H1 (cell line): ENCODE results near the gene LHX8. TPM values are rescaled to one million over a fixed set of nuclear protein-coding genes. Genes with fewer than 3 reads are reported as not detected.

Source experiments
- ASH2L ChIP-seq: fragments of 200-600, 300-600 bp; sonication (generic); IDR thresholded peaks from one replicate; pipeline ENCODE4 v1.7.1; 2017; ENCODE audit warnings: low read length
- BACH1 ChIP-seq: IDR thresholded peaks from 2 replicates; pipeline ENCODE4 v1.6.1; 2012; ENCODE audit warnings: low read length, improper control_type of control experiment
- BCL11A ChIP-seq, 2 experiments: IDR thresholded peaks; one replicate each; pipeline ENCODE4 v1.6.1; 2011; ENCODE audit warnings: low read depth in 2 of 2, low read length in 2 of 2, mild to moderate bottlenecking in 2 of 2
- CBX8 ChIP-seq: fragments of 300-800, 300-1000 bp; sonication (generic); IDR thresholded peaks from 2 replicates; pipeline ENCODE4 v1.7.1; 2016; ENCODE audit warnings: low read depth, low read length, borderline replicate concordance
- CHD1 ChIP-seq: IDR thresholded peaks from 2 replicates; pipeline ENCODE4 v1.6.1; 2012; ENCODE audit warnings: low read depth, low read length, improper control_type of control experiment
- CHD2 ChIP-seq: IDR thresholded peaks from 2 replicates; pipeline ENCODE4 v1.6.1; 2012; ENCODE audit warnings: low read length, improper control_type of control experiment
- CREB1 ChIP-seq: IDR thresholded peaks from 2 replicates; pipeline ENCODE4 v1.6.1; 2012; ENCODE audit warnings: inconsistent platforms
- CTBP2 ChIP-seq: IDR thresholded peaks from 2 replicates; pipeline ENCODE4 v1.7.0; 2011; ENCODE audit warnings: borderline replicate concordance, mild to moderate bottlenecking, moderate library complexity, mixed read lengths, low read length; ENCODE audit not compliant: insufficient read depth, insufficient read length
- EGR1 ChIP-seq: IDR thresholded peaks from 2 replicates; pipeline ENCODE4 v1.6.1; 2011; ENCODE audit warnings: low read depth, low read length, borderline replicate concordance
- GTF2F1 ChIP-seq: IDR thresholded peaks from 2 replicates; pipeline ENCODE4 v1.6.1; 2012; ENCODE audit warnings: low read depth, low read length, improper control_type of control experiment, borderline replicate concordance
- JUND ChIP-seq: IDR thresholded peaks from 2 replicates; pipeline ENCODE4 v1.6.1; 2011; ENCODE audit warnings: mild to moderate bottlenecking, improper control_type of control experiment, low read length
- KDM4A ChIP-seq: IDR thresholded peaks from one replicate; pipeline ENCODE4 v1.7.1; 2012; ENCODE audit warnings: low read depth, mild to moderate bottlenecking, moderate library complexity, low read length, inconsistent platforms; ENCODE audit not compliant: severe bottlenecking
- KDM5A ChIP-seq: fragments of 200-600 bp; IDR thresholded peaks from 2 replicates; pipeline ENCODE4 v1.7.1; 2012; ENCODE audit warnings: mild to moderate bottlenecking, low read length, inconsistent platforms, mixed read lengths
- POU5F1 ChIP-seq: IDR thresholded peaks from 2 replicates; pipeline ENCODE4 v1.6.1; 2011; ENCODE audit warnings: low read depth, mild to moderate bottlenecking, low read length, moderate library complexity
- RBBP5 ChIP-seq: IDR thresholded peaks from 2 replicates; pipeline ENCODE4 v1.7.1; 2012; ENCODE audit warnings: low read depth, mild to moderate bottlenecking, inconsistent platforms, low read length, moderate library complexity, borderline replicate concordance
- RFX5 ChIP-seq: IDR thresholded peaks from 2 replicates; pipeline ENCODE4 v1.6.1; 2011; ENCODE audit warnings: low read depth, low read length, improper control_type of control experiment, borderline replicate concordance
- RXRA ChIP-seq: IDR thresholded peaks from 2 replicates; pipeline ENCODE4 v1.6.1; 2011; ENCODE audit warnings: low read depth, mild to moderate bottlenecking, low read length, moderate library complexity; ENCODE audit not compliant: insufficient read depth
- SAP30 ChIP-seq: fragments of 300-600 bp; sonication (generic); IDR thresholded peaks from 2 replicates; pipeline ENCODE4 v1.7.1; 2012; ENCODE audit warnings: low read length, moderate library complexity, mild to moderate bottlenecking, inconsistent platforms; ENCODE audit not compliant: insufficient read depth, insufficient replicate concordance
- SIX5 ChIP-seq: IDR thresholded peaks from 2 replicates; pipeline ENCODE4 v1.6.1; 2011; ENCODE audit warnings: mild to moderate bottlenecking, low read depth, low read length
- SP4 ChIP-seq: IDR thresholded peaks from 2 replicates; pipeline ENCODE4 v1.6.1; 2012; ENCODE audit warnings: low read length, inconsistent platforms
- SUZ12 ChIP-seq: fragments of 200-600 bp; sonication (generic); IDR thresholded peaks from 2 replicates; pipeline ENCODE4 v1.6.1; 2012; ENCODE audit warnings: mild to moderate bottlenecking, inconsistent platforms, low read length, moderate library complexity, mixed read lengths
- TBP ChIP-seq: IDR thresholded peaks from 2 replicates; pipeline ENCODE4 v1.6.1; 2011; ENCODE audit warnings: low read depth, low read length, improper control_type of control experiment
- TCF12 ChIP-seq: IDR thresholded peaks from 2 replicates; pipeline ENCODE4 v1.6.1; 2011; ENCODE audit warnings: low read depth, mild to moderate bottlenecking, low read length
- YY1 ChIP-seq: IDR thresholded peaks from 2 replicates; pipeline ENCODE4 v1.6.1; 2011; ENCODE audit warnings: low read depth, mild to moderate bottlenecking, low read length
- polyA plus RNA-seq, 7 experiments: library from polyadenylated mRNA; depleted of rRNA in 3 of 7; stranded (reverse) in 5 of 7; unstranded in 2 of 7; fragments of >200 nt in 5 of 7; fragments of 200-250 nt in 2 of 7; gene quantifications; 1 replicate in 5 of 7; 2 replicates in 1 of 7; 4 replicates in 1 of 7; pipeline versions ENCODE4 v1.2.1 to v1.2.3, GENCODE V29; 2011 to 2013; ENCODE audit warnings: missing spikeins in 2 of 7, mixed read lengths in 2 of 7
- total RNA-seq: library from RNA; stranded (reverse); fragmentation: NEBNext Ultra II Directional; extraction: Animal tissue kit (Norgen Biotek cat#: 25700); gene quantifications from 2 replicates; pipeline ENCODE4 v1.2.1, GENCODE V29; 2021

Gene LHX8
- total and polyA plus RNA-seq, 2 of the 8 experiments (the other 6 are each of a cell fraction or from before 2014, with no cell fraction given) = 0.50 to 1.2 TPM

DNA sequence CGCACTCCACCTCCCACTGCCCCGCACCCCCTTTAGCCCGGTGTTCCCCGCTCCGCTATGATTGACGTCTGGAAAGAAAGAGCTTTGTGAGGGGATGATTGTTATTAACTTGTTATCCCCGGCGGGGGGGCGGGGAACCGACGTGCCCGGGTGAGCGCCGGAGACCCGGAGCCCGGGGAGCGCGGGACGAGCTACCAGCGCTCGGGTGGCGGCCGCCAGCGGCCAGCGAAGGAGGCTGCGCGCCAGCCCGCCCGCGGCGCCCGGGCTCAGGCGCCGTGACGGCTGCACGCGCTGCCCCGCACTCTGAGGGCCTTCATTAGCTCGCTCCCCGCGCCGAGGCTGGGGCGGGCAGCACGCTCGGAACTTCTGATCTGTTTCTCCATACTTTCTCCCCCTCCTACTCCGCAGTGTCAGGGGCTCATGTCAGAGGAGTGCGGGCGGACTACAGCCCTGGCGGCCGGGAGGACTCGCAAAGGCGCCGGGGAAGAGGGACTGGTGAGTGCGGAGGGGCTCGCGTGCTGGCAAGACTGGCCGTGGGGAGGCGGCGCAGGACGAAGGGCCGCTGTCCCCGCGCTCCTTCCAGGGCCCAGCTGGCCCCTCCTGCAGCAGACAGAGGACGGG, 2.1 kb downstream of the LHX8 start (continued):
- TF ChIP-seq RFX5 (no peak), RXRA (no peak), KDM5A (no peak), YY1 (peak; percentile 6; the same call in 1 of the 2 replicates), CTBP2 (peak; percentile 92), SAP30 (no peak), CREB1 (no peak), SUZ12 (peak; percentile 39; the same call in 1 of the 2 replicates), EGR1 (no peak), POU5F1 (no peak), GTF2F1 (no peak), KDM4A (peak; percentile 76), CHD1 (no peak), ASH2L (peak; percentile 84), BCL11A (IDR thresholded peaks at IDR 0.05; ENCODE audit: low read depth in 2 of 2, low read length in 2 of 2) (no peak), TCF12 (no peak), SP4 (no peak), CHD2 (no peak), TBP (no peak), CBX8 (no peak), JUND (no peak), SIX5 (no peak), BACH1 (no peak; the same call in 1 of the 2 replicates), RBBP5 (0 out of 2 replicates have a peak, but pooled peaks have one; percentile 55)
